Measurements from ENCODE around the gene TRIAP1. TPM values are rescaled to one million over a fixed set of nuclear protein-coding genes. Genes with fewer than 3 reads are reported as not detected.

Gene TRIAP1
- total RNA-seq, 5 donors from 2014 or later (not counting 1 experiment from before 2014, with no cell fraction given), result 15.9 to 24.0 (median 21.5) TPM

DNA sequence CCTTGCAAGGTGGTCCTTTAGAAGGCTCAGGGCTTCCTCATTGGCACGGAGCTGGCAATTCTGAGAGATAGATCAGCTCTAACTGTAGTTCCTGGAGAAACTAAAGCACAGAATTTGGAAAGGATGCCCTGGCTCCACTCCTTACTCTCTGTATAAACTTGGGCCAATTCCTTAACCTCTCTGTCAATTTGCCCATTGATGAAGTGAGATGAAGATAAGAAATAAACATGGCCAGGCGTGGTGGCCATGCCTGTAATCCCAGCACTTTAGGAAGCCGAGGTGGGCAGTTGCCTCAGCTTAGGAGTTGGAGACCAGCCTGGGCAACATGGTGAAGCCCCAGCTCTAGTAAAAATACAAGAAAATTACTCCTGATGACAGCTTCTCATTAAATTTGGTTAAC, 42.3 kb downstream of the TRIAP1 start:
- H3K27ac ChIP-seq (ENCODE audit: low read length), result no peak overlapping the region
- no peaks in the 10 kb centered on the region for H3K36me3 Mint-ChIP-seq
- peaks cover 7 to 24% of the 10 kb centered on the region in 2 experiments for H3K27me3 ChIP-seq (replicated peaks in 1 of 2; ENCODE audit: control insufficient read depth in 2 of 2, extremely low read depth in 1 of 2, insufficient read depth in 2 of 2, low read length in 1 of 2)
- no peak overlapping the region for H3K4me3 Mint-ChIP-seq
- no peak overlapping the region for H3K4me3 ChIP-seq (ENCODE audit: control insufficient read depth in 1 of 2, extremely low read depth in 1 of 2, low read length in 1 of 2)
- H3K27ac Mint-ChIP-seq, result no peak overlapping the region
- H3K27me3 Mint-ChIP-seq, result peaks cover 18 to 28% of the 10 kb centered on the region in 2 donors
- CTCF ChIA-PET, result interaction anchor here in 1 of 2 donors (0.6 kb wide), 1 partner anchor 35 kb away, joined by 4 read pairs; no protein-coding TSS in a partner anchor
- POLR2A ChIA-PET, result no interaction called here
- 90% methylated on average over 2 of the region's 3 CpGs for WGBS (ENCODE audit: insufficient coverage)
- no peaks in the 10 kb centered on the region for H3K36me3 ChIP-seq (ENCODE audit: control insufficient read depth in 2 of 2, extremely low read depth in 1 of 2, insufficient read depth in 1 of 2, low read length in 1 of 2)
- H3K9me3 Mint-ChIP-seq, result peaks cover 0 to 4% (median 0%) of the 10 kb centered on the region in 3 donors
- peaks cover 0 to 3% (median 2%) of the 10 kb centered on the region in 3 donors for H3K4me1 Mint-ChIP-seq
- DNase-seq (no peak), ATAC-seq (replicated peaks in 1 of 4) (no peak)
- H3K9me3 ChIP-seq, result no peaks in the 10 kb centered on the region
- H3K4me1 ChIP-seq (ENCODE audit: control insufficient read depth in 1 of 2, extremely low read depth in 1 of 2, insufficient read depth in 2 of 2, low read length in 2 of 2), result no peaks in the 10 kb centered on the region

DNA sequence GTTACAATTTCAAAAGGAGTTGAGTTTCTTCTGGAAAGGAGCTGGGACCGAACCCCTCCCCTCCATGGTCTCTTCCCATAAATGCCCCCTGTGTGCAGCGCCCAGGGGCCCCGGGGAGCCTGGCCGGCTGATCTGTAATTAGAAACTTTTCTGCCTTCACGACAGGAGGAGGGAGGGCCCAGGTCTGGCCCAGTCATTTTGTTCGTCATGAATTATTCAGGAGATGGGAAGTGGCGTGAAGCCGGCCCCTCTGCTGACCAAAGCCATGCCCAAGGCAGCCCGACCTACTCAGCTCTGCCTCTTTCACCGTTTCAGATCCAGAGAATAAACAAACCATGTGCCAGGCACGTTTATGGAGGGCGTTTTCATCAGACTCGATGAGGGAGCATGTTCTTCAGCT, 44.0 kb downstream of the TRIAP1 start:
- WGBS (ENCODE audit: insufficient coverage), result 60% methylated on average over 8 of the region's 13 CpGs
- H3K27ac Mint-ChIP-seq, result no peak overlapping the region
- H3K9me3 Mint-ChIP-seq, result peaks cover 0 to 4% (median 0%) of the 10 kb centered on the region in 3 donors
- peaks cover 0 to 3% (median 2%) of the 10 kb centered on the region in 3 donors for H3K4me1 Mint-ChIP-seq
- Histone ChIP-seq H3K27me3 (replicated peaks in 1 of 2; ENCODE audit: control insufficient read depth in 2 of 2, extremely low read depth in 1 of 2, insufficient read depth in 2 of 2, low read length in 1 of 2) (peaks cover 11 to 28% of the 10 kb centered on the region in 2 experiments), H3K9me3 (no peaks in the 10 kb centered on the region), H3K4me1 (ENCODE audit: control insufficient read depth in 1 of 2, extremely low read depth in 1 of 2, insufficient read depth in 2 of 2, low read length in 2 of 2) (no peaks in the 10 kb centered on the region), H3K4me3 (ENCODE audit: control insufficient read depth in 1 of 2, extremely low read depth in 1 of 2, low read length in 1 of 2) (no peak overlapping the region), H3K27ac (ENCODE audit: low read length) (no peak overlapping the region), H3K36me3 (ENCODE audit: control insufficient read depth in 2 of 2, extremely low read depth in 1 of 2, insufficient read depth in 1 of 2, low read length in 1 of 2) (no peaks in the 10 kb centered on the region)
- ATAC-seq (replicated peaks in 1 of 4), result no peak
- CTCF ChIA-PET, result no interaction called here
- no peaks in the 10 kb centered on the region for H3K36me3 Mint-ChIP-seq
- H3K4me3 Mint-ChIP-seq, result no peak overlapping the region
- POLR2A ChIA-PET, result no interaction called here
- no peak for DNase-seq
- H3K27me3 Mint-ChIP-seq, result peaks cover 25 to 33% of the 10 kb centered on the region in 2 donors

DNA sequence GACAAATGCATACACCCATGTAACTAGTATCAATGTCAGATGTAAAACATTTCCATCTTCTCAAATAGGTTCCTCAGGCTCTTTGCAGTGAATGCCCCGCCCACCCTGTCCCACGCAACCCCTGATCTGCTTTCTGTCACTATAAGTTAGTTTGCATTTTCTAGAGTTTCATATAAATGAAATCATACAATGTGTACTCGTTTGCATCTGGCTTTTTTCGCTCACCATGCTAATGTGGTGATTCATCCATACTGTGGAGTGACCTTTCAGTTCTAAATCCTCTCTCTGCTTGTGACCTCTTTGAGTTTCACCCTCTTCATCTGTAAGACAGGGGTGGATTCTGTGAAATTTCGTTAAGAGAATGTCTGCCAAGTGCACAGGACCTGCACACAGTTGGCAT, 46.7 kb downstream of the TRIAP1 start:
- Mint-ChIP-seq H3K36me3 (no peaks in the 10 kb centered on the region), H3K4me3 (no peak overlapping the region), H3K27ac (no peak overlapping the region), H3K27me3 (peaks cover 45 to 46% of the 10 kb centered on the region in 2 donors), H3K4me1 (peaks cover 4 to 5% (median 4%) of the 10 kb centered on the region in 3 donors), H3K9me3 (peaks cover 0 to 4% (median 0%) of the 10 kb centered on the region in 3 donors)
- no CpG with 5 or more reads among the region's 5 CpGs for WGBS (ENCODE audit: insufficient coverage)
- Histone ChIP-seq H3K27ac (ENCODE audit: low read length) (no peak overlapping the region), H3K4me1 (ENCODE audit: control insufficient read depth in 1 of 2, extremely low read depth in 1 of 2, insufficient read depth in 2 of 2, low read length in 2 of 2) (peaks cover 0 to 2% of the 10 kb centered on the region in 2 experiments), H3K27me3 (replicated peaks in 1 of 2; ENCODE audit: control insufficient read depth in 2 of 2, extremely low read depth in 1 of 2, insufficient read depth in 2 of 2, low read length in 1 of 2) (peaks cover 13 to 40% of the 10 kb centered on the region in 2 experiments), H3K4me3 (ENCODE audit: control insufficient read depth in 1 of 2, extremely low read depth in 1 of 2, low read length in 1 of 2) (no peak overlapping the region), H3K9me3 (no peaks in the 10 kb centered on the region), H3K36me3 (ENCODE audit: control insufficient read depth in 2 of 2, extremely low read depth in 1 of 2, insufficient read depth in 1 of 2, low read length in 1 of 2) (no peaks in the 10 kb centered on the region)
- POLR2A ChIA-PET, result no interaction called here
- CTCF ChIA-PET, result no interaction called here
- no peak for DNase-seq
- no peak for ATAC-seq (replicated peaks in 1 of 4)

DNA sequence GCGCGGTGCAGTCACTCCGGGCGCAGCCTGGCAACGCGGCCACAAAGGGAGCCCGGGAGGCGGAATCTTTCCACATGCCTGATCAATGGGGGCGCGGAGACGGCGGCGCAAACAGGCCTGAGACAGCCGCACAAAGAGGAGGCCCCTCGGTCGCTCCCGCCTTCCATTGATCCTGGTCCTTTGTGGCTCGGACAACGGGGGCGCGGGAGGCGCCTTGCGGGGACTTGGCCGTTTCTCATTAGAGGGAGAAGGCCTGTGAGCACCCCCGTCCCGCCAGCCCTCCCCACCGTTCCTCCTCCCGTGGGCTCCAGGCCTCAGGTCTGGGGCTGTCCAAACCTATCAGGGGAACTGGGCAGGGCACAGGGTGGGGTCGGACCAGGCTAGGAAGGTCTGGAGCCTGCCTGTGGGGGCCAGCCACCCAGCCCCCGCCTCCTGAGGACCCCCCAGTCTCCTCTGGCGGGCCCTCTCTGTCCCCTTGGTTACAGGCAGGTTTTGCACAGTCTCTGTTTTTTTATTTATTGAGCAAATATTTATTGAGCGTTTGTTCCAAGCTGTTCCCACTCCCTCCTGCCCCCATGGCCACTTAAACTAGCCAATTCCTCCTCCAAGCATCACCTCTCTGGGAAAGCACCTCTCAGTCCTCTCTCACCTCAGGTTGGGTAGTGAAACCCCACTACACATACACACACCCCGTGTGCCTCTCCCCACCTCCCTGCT, 48.2 kb downstream of the TRIAP1 start:
- no peak overlapping the region for H3K4me3 Mint-ChIP-seq
- H3K27ac Mint-ChIP-seq, result no peak overlapping the region
- no peaks in the 10 kb centered on the region for H3K9me3 ChIP-seq
- ATAC-seq (replicated peaks in 1 of 4) (no peak), DNase-seq (no peak)
- peaks cover 2 to 5% (median 2%) of the 10 kb centered on the region in 3 donors for H3K4me1 Mint-ChIP-seq
- H3K36me3 Mint-ChIP-seq, result no peaks in the 10 kb centered on the region
- H3K27ac ChIP-seq (ENCODE audit: low read length), result no peak overlapping the region
- peaks cover 37 to 50% of the 10 kb centered on the region in 2 donors for H3K27me3 Mint-ChIP-seq
- ChIA-PET POLR2A (no interaction called here), CTCF (no interaction called here)
- no peaks in the 10 kb centered on the region for H3K36me3 ChIP-seq (ENCODE audit: control insufficient read depth in 2 of 2, extremely low read depth in 1 of 2, insufficient read depth in 1 of 2, low read length in 1 of 2)
- H3K4me1 ChIP-seq (ENCODE audit: control insufficient read depth in 1 of 2, extremely low read depth in 1 of 2, insufficient read depth in 2 of 2, low read length in 2 of 2), result peaks cover 0 to 4% of the 10 kb centered on the region in 2 experiments
- peaks cover 13 to 36% of the 10 kb centered on the region in 2 experiments for H3K27me3 ChIP-seq (replicated peaks in 1 of 2; ENCODE audit: control insufficient read depth in 2 of 2, extremely low read depth in 1 of 2, insufficient read depth in 2 of 2, low read length in 1 of 2)
- H3K9me3 Mint-ChIP-seq, result no peaks in the 10 kb centered on the region
- H3K4me3 ChIP-seq (ENCODE audit: control insufficient read depth in 1 of 2, extremely low read depth in 1 of 2, low read length in 1 of 2), result no peak overlapping the region
- WGBS (ENCODE audit: insufficient coverage), result 78% methylated on average over 24 of the region's 33 CpGs

DNA sequence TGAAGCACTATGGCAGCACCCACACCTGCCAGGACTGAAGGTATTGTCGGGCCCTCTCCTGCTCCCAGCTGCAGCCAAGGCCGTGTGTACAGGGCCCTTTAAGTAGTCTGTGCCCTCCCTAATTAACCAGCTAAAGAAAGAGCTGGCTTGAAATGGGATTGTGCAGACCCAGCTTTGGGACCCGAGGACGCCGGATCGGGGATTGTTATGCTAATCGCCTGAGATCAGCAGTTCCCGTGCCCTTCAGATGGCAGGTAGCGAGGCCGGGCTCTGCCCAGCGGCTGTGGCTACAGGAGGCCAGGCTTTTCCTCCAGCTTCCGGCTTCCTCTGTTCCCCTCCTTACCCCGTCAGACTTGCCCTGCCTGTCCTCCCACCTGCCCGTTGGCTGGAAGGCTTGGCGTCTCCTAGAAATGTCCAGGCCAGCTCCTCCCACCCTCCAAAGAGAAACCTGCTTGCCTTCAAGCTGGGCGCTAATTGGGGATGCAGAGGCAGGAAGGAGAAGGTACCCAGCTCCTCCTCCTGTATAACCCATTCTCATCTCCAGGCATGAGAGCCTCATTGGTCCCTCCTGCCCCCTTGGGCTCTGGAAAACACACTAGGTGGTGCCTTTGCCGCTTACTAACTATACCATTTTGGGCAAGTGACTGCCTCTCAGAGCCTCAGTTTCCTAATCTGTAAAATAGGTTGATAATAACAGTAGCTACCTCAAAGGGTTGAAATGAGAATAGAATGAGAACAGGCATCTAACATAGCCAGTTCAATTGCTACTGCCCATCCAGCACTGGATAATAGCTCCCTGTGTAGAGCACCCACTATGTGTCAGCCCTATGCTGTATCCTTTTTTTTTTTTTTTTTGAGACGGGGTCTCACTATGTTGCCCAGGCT, 51.5 kb downstream of the TRIAP1 start:
- H3K27ac Mint-ChIP-seq, result no peak overlapping the region
- no peak overlapping the region for H3K4me3 Mint-ChIP-seq
- DNase-seq, result no peak
- 30% methylated on average over 11 of the region's 18 CpGs for WGBS (ENCODE audit: insufficient coverage)
- H3K4me1 Mint-ChIP-seq, result peaks cover 2 to 5% (median 2%) of the 10 kb centered on the region in 3 donors
- H3K4me3 ChIP-seq (ENCODE audit: control insufficient read depth in 1 of 2, extremely low read depth in 1 of 2, low read length in 1 of 2), result no peak overlapping the region
- no peak overlapping the region for H3K27ac ChIP-seq (ENCODE audit: low read length)
- no peaks in the 10 kb centered on the region for H3K36me3 ChIP-seq (ENCODE audit: control insufficient read depth in 2 of 2, extremely low read depth in 1 of 2, insufficient read depth in 1 of 2, low read length in 1 of 2)
- peaks cover 22 to 43% of the 10 kb centered on the region in 2 donors for H3K27me3 Mint-ChIP-seq
- no peaks in the 10 kb centered on the region for H3K9me3 ChIP-seq
- ATAC-seq (replicated peaks in 1 of 4), result no peak
- H3K36me3 Mint-ChIP-seq, result no peaks in the 10 kb centered on the region
- ChIA-PET POLR2A (no interaction called here), CTCF (interaction anchor here (0.7 to 1.0 kb wide), 2 partner anchors 11 to 180 kb away, joined by 3 to 9 read pairs; no protein-coding TSS in a partner anchor)
- peaks cover 0 to 4% of the 10 kb centered on the region in 2 experiments for H3K4me1 ChIP-seq (ENCODE audit: control insufficient read depth in 1 of 2, extremely low read depth in 1 of 2, insufficient read depth in 2 of 2, low read length in 2 of 2)
- H3K9me3 Mint-ChIP-seq, result no peaks in the 10 kb centered on the region
- peaks cover 10 to 41% of the 10 kb centered on the region in 2 experiments for H3K27me3 ChIP-seq (replicated peaks in 1 of 2; ENCODE audit: control insufficient read depth in 2 of 2, extremely low read depth in 1 of 2, insufficient read depth in 2 of 2, low read length in 1 of 2)

Data from T-cell (primary cell).